ENCODE measurements around the gene TBC1D5. TPM values are rescaled to one million over a fixed set of nuclear protein-coding genes. Genes with fewer than 3 reads are reported as not detected.
A peak's percentile ranks its signal among the peaks of the same experiment; 100 is the strongest.

Gene TBC1D5
- total RNA-seq, 1 donor from 2014 or later = 55.6 TPM

GRCh38 chr3:17687566-17687965 is 54.9 kb downstream of the TBC1D5 start:
- Mint-ChIP-seq H3K9me3 (ENCODE audit: low read depth) (peaks cover 3% of the 10 kb centered on the region), H3K36me3 (ENCODE audit: insufficient read depth) (peaks cover 2% of the 10 kb centered on the region), H3K27ac (no peak overlapping the region), H3K27me3 (no peaks in the 10 kb centered on the region), H3K4me3 (ENCODE audit: low read depth) (no peak overlapping the region), H3K4me1 (ENCODE audit: low read depth) (peaks cover 3% of the 10 kb centered on the region)
- DNase-seq (ENCODE audit: low spot score, unreplicated experiment) = no peak
- no peak for TF ChIP-seq CTCF (IDR thresholded peaks at IDR 0.05; ENCODE audit: unreplicated experiment)

GRCh38 chr3:17686613-17687012 is 55.8 kb downstream of the TBC1D5 start:
- Mint-ChIP-seq H3K36me3 (ENCODE audit: insufficient read depth) (peaks cover 2% of the 10 kb centered on the region), H3K9me3 (ENCODE audit: low read depth) (peaks cover 3% of the 10 kb centered on the region)
- DNase-seq (ENCODE audit: low spot score, unreplicated experiment) = no peak

GRCh38 chr3:17683542-17684207 is 58.8 kb downstream of the TBC1D5 start:
- H3K4me3 Mint-ChIP-seq (ENCODE audit: low read depth) = no peak overlapping the region
- H3K9me3 Mint-ChIP-seq (ENCODE audit: low read depth) = no peaks in the 10 kb centered on the region
- H3K36me3 Mint-ChIP-seq (ENCODE audit: insufficient read depth) = no peaks in the 10 kb centered on the region
- H3K27ac Mint-ChIP-seq = no peak overlapping the region
- TF ChIP-seq CTCF (IDR thresholded peaks at IDR 0.05; ENCODE audit: unreplicated experiment) = no peak
- no peak for DNase-seq (ENCODE audit: low spot score, unreplicated experiment)
- H3K4me1 Mint-ChIP-seq (ENCODE audit: low read depth) = peaks cover 2% of the 10 kb centered on the region
- H3K27me3 Mint-ChIP-seq = no peaks in the 10 kb centered on the region

More at GRCh38 chr3:17686613-17687012, 55.8 kb downstream of the TBC1D5 start:
- TF ChIP-seq CTCF (IDR thresholded peaks at IDR 0.05; ENCODE audit: unreplicated experiment) = peak; percentile 9
- Mint-ChIP-seq H3K27ac (no peak overlapping the region), H3K4me1 (ENCODE audit: low read depth) (peaks cover 3% of the 10 kb centered on the region), H3K4me3 (ENCODE audit: low read depth) (no peak overlapping the region), H3K27me3 (no peaks in the 10 kb centered on the region)

GRCh38 chr3:17680530-17680929 is 61.9 kb downstream of the TBC1D5 start:
- DNase-seq (ENCODE audit: low spot score, unreplicated experiment) = no peak
- H3K4me1 Mint-ChIP-seq (ENCODE audit: low read depth) = no peaks in the 10 kb centered on the region
- H3K36me3 Mint-ChIP-seq (ENCODE audit: insufficient read depth) = no peaks in the 10 kb centered on the region
- no peaks in the 10 kb centered on the region for H3K27me3 Mint-ChIP-seq
- no peaks in the 10 kb centered on the region for H3K9me3 Mint-ChIP-seq (ENCODE audit: low read depth)
- no peak for TF ChIP-seq CTCF (IDR thresholded peaks at IDR 0.05; ENCODE audit: unreplicated experiment)
- no peak overlapping the region for H3K27ac Mint-ChIP-seq
- H3K4me3 Mint-ChIP-seq (ENCODE audit: low read depth) = no peak overlapping the region

- H3K4me3 Mint-ChIP-seq (ENCODE audit: low read depth) = no peak overlapping the region
- H3K27me3 Mint-ChIP-seq = no peaks in the 10 kb centered on the region
- DNase-seq (ENCODE audit: low spot score, unreplicated experiment) = no peak
- no peaks in the 10 kb centered on the region for H3K4me1 Mint-ChIP-seq (ENCODE audit: low read depth)
- no peak overlapping the region for H3K27ac Mint-ChIP-seq
- TF ChIP-seq CTCF (IDR thresholded peaks at IDR 0.05; ENCODE audit: unreplicated experiment) = no peak
- no peaks in the 10 kb centered on the region for H3K9me3 Mint-ChIP-seq (ENCODE audit: low read depth)
- no peaks in the 10 kb centered on the region for H3K36me3 Mint-ChIP-seq (ENCODE audit: insufficient read depth)
Measured at GRCh38 chr3:17678116-17678741, 64.2 kb downstream of the TBC1D5 start.
